ENCODE measurements around the gene SIDT2. TPM values are rescaled to one million over a fixed set of nuclear protein-coding genes. Genes with fewer than 3 reads are reported as not detected.

The SIDT2 gene
- total RNA-seq, 1 experiment from 2014 or later, result 30.6 TPM

- H3K27ac ChIP-seq (ENCODE audit: low read length), result peak overlapping the region; percentile 85
- peak overlapping the region; percentile 88 for H3K4me3 ChIP-seq (ENCODE audit: low read length)
- H3K79me2 ChIP-seq (ENCODE audit: low read length), result peaks cover 41% of the 10 kb centered on the region
- H4K20me1 ChIP-seq (ENCODE audit: insufficient read depth, low read depth, low read length), result no peaks in the 10 kb centered on the region
- H2AFZ ChIP-seq (ENCODE audit: low read length), result no peak overlapping the region
- no peaks in the 10 kb centered on the region for H3K9me3 ChIP-seq (ENCODE audit: low read length)
- no peaks in the 10 kb centered on the region for H3K27me3 ChIP-seq (ENCODE audit: low read length)
- peak overlapping the region; percentile 89 for H3K4me2 ChIP-seq (ENCODE audit: low read depth, low read length, poor library complexity, severe bottlenecking)
- H3K9me2 ChIP-seq (replicated peaks; ENCODE audit: insufficient read depth, low read length), result no peaks in the 10 kb centered on the region
- H3K4me1 ChIP-seq (ENCODE audit: low read length), result peaks cover 33% of the 10 kb centered on the region
- no peaks in the 10 kb centered on the region for H3K36me3 ChIP-seq (ENCODE audit: insufficient read depth, low read length)
- H3K9ac ChIP-seq (ENCODE audit: low read length), result peak overlapping the region; percentile 90
- DNase-seq, result peak; percentile 44
Measured at GRCh38 chr11:117230999-117231841, 52.7 kb downstream of the SIDT2 start.

GRCh38 chr11:117231842-117232091 lies 53.2 kb downstream of the SIDT2 start, which contains the start of gene PCSK7:
TSS of gene PCSK7 (minus strand) at chr11:117232073. CDS start at chr11:117229844, 2,229 bp downstream.
- H4K20me1 ChIP-seq (ENCODE audit: insufficient read depth, low read depth, low read length), result no peaks in the 10 kb centered on the region
- H3K27ac ChIP-seq (ENCODE audit: low read length), result peak within 1 kb of the TSS; percentile 85
- peaks cover 33% of the 10 kb centered on the region for H3K4me1 ChIP-seq (ENCODE audit: low read length)
- H3K36me3 ChIP-seq (ENCODE audit: insufficient read depth, low read length), result no peaks in the 10 kb centered on the region
- no peaks in the 10 kb centered on the region for H3K9me3 ChIP-seq (ENCODE audit: low read length)
- peaks cover 41% of the 10 kb centered on the region for H3K79me2 ChIP-seq (ENCODE audit: low read length)
- no peak for DNase-seq
- H2AFZ ChIP-seq (ENCODE audit: low read length), result peak within 1 kb of the TSS; percentile 94
- peak within 1 kb of the TSS; percentile 88 for H3K4me3 ChIP-seq (ENCODE audit: low read length)
- H3K9me2 ChIP-seq (replicated peaks; ENCODE audit: insufficient read depth, low read length), result no peaks in the 10 kb centered on the region
- H3K27me3 ChIP-seq (ENCODE audit: low read length), result no peaks in the 10 kb centered on the region
- H3K4me2 ChIP-seq (ENCODE audit: low read depth, low read length, poor library complexity, severe bottlenecking), result peak within 1 kb of the TSS; percentile 89
- peak within 1 kb of the TSS; percentile 90 for H3K9ac ChIP-seq (ENCODE audit: low read length)

DNA sequence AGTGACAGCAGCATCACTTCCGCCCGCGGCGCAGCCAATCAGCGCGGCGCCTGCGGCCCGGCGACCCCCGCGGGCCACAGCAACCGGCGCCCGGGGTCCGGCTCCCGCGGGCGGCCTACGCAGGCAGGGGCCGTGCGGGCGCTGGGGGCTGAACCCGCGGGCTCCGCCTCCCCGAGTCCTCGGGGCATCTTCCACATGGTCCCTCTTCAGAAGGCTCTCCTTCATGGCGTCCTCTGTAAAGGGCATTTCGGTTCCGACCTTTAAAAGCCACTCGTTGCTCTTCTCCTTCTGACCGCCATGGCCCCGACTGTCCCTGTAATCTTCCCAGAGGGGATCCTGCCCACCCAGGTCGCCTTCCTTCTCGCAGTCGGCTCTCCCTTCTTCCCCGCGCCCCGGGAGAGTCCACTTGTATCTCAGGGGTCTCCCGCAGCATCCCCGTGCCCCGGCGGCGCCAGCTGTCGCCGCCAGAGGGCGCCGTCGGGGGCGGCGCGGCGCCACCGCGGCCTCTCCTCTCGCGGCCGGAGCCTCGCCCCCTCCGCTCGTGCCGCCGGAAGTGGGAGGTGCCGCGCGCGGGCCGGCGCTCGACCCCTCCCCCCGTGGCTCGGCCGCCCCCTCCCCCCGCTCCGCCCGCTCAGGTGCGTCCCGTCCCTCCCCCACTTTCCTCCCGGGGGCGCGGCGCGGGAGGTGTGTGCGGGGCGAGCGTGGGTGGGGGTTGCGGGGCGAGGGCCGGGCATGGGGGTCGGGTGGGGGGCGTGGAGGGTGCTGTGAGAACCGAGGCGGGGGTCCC lies 53.7 kb downstream of the SIDT2 start, which contains the start of gene RNF214:
TSS of gene RNF214 (plus strand) at position 580 of the 787 bp plus-strand sequence. CDS start 1,602 bp downstream, outside the sequence.
- H3K4me1 ChIP-seq (ENCODE audit: low read length), result peaks cover 33% of the 10 kb centered on the region
- H3K79me2 ChIP-seq (ENCODE audit: low read length), result peaks cover 41% of the 10 kb centered on the region
- no peaks in the 10 kb centered on the region for H3K36me3 ChIP-seq (ENCODE audit: insufficient read depth, low read length)
- H3K9ac ChIP-seq (ENCODE audit: low read length), result peak within 1 kb of the TSS; percentile 90
- peak within 1 kb of the TSS; percentile 88 for H3K4me3 ChIP-seq (ENCODE audit: low read length)
- H3K27me3 ChIP-seq (ENCODE audit: low read length), result no peaks in the 10 kb centered on the region
- H2AFZ ChIP-seq (ENCODE audit: low read length), result peak within 1 kb of the TSS; percentile 94
- no peaks in the 10 kb centered on the region for H4K20me1 ChIP-seq (ENCODE audit: insufficient read depth, low read depth, low read length)
- peak within 1 kb of the TSS; percentile 89 for H3K4me2 ChIP-seq (ENCODE audit: low read depth, low read length, poor library complexity, severe bottlenecking)
- no peaks in the 10 kb centered on the region for H3K9me2 ChIP-seq (replicated peaks; ENCODE audit: insufficient read depth, low read length)
- no peaks in the 10 kb centered on the region for H3K9me3 ChIP-seq (ENCODE audit: low read length)
- peak; percentile 88 for DNase-seq
- H3K27ac ChIP-seq (ENCODE audit: low read length), result peak within 1 kb of the TSS; percentile 85

GRCh38 chr11:117232911-117233409 lies 54.4 kb downstream of the SIDT2 start:
- H3K4me2 ChIP-seq (ENCODE audit: low read depth, low read length, poor library complexity, severe bottlenecking), result peak overlapping the region; percentile 84
- no peak for DNase-seq
- H3K9ac ChIP-seq (ENCODE audit: low read length), result peak overlapping the region; percentile 88
- no peaks in the 10 kb centered on the region for H3K9me3 ChIP-seq (ENCODE audit: low read length)
- H3K36me3 ChIP-seq (ENCODE audit: insufficient read depth, low read length), result no peaks in the 10 kb centered on the region
- H3K9me2 ChIP-seq (replicated peaks; ENCODE audit: insufficient read depth, low read length), result no peaks in the 10 kb centered on the region
- H3K4me1 ChIP-seq (ENCODE audit: low read length), result peaks cover 33% of the 10 kb centered on the region
- no peak overlapping the region for H2AFZ ChIP-seq (ENCODE audit: low read length)
- peaks cover 41% of the 10 kb centered on the region for H3K79me2 ChIP-seq (ENCODE audit: low read length)
- H3K27ac ChIP-seq (ENCODE audit: low read length), result peak overlapping the region; percentile 80
- peak overlapping the region; percentile 88 for H3K4me3 ChIP-seq (ENCODE audit: low read length)
- no peaks in the 10 kb centered on the region for H3K27me3 ChIP-seq (ENCODE audit: low read length)
- no peaks in the 10 kb centered on the region for H4K20me1 ChIP-seq (ENCODE audit: insufficient read depth, low read depth, low read length)

DNA sequence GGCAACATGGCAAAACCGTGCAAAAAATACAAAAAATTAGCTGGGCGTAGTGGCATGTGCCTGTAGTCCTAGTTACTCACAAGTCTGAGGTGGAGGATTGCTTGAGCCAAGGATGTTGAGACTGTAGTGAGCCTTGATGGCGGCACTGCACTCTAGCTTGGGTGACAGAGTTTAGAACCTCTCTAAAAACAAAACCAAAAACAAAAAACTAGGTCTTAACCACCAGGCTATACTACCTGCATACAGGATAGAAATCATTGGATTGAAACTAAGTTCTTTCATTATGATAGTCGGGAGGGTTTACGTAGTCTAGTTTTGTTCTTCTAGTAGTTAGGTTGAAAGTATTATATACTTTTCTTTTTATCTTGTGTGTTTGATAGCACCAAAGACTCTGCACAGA lies 59.7 kb downstream of the SIDT2 start:
- Histone ChIP-seq H3K4me2 (ENCODE audit: low read depth, low read length, poor library complexity, severe bottlenecking) (no peak overlapping the region), H4K20me1 (ENCODE audit: insufficient read depth, low read depth, low read length) (no peaks in the 10 kb centered on the region), H3K4me1 (ENCODE audit: low read length) (peaks cover 15% of the 10 kb centered on the region), H3K9me3 (ENCODE audit: low read length) (no peaks in the 10 kb centered on the region), H3K9ac (ENCODE audit: low read length) (no peak overlapping the region), H3K27ac (ENCODE audit: low read length) (no peak overlapping the region), H3K9me2 (replicated peaks; ENCODE audit: insufficient read depth, low read length) (no peaks in the 10 kb centered on the region), H3K79me2 (ENCODE audit: low read length) (peaks cover 13% of the 10 kb centered on the region), H3K4me3 (ENCODE audit: low read length) (no peak overlapping the region), H3K27me3 (ENCODE audit: low read length) (no peaks in the 10 kb centered on the region), H3K36me3 (ENCODE audit: insufficient read depth, low read length) (no peaks in the 10 kb centered on the region), H2AFZ (ENCODE audit: low read length) (no peak overlapping the region)
- DNase-seq, result no peak

DNA sequence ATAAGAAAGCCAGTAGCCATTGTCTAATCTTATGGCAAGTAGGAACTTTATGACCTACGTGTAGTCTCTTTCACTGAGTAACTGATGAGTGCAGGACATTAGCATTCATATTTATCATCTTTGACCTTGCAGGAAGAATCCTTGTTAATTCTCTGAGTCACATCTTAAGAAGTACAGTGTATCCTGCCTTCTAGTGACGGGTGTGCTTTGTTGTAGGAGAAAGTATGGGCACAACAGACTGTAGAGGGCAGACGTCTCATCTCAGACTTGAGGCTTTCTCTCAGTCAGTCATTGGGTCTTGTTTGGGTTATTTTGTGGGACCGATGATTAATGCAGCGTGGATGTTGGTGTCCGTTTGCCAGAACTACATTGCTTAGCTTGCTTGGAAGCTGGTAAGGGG lies 60.8 kb downstream of the SIDT2 start:
- H3K9me3 ChIP-seq (ENCODE audit: low read length), result no peaks in the 10 kb centered on the region
- H3K79me2 ChIP-seq (ENCODE audit: low read length), result peaks cover 2% of the 10 kb centered on the region; the same call in 1 of the 2 replicates

More for the DNA sequence above, 60.8 kb downstream of the SIDT2 start:
- peaks cover 4% of the 10 kb centered on the region for H3K4me1 ChIP-seq (ENCODE audit: low read length)
- no peaks in the 10 kb centered on the region for H3K9me2 ChIP-seq (replicated peaks; ENCODE audit: insufficient read depth, low read length)
- peak; percentile 39 for DNase-seq
- H2AFZ ChIP-seq (ENCODE audit: low read length), result no peak overlapping the region
- H3K4me3 ChIP-seq (ENCODE audit: low read length), result no peak overlapping the region
- H3K27me3 ChIP-seq (ENCODE audit: low read length), result no peaks in the 10 kb centered on the region
- no peak overlapping the region for H3K9ac ChIP-seq (ENCODE audit: low read length)
- no peak overlapping the region for H3K4me2 ChIP-seq (ENCODE audit: low read depth, low read length, poor library complexity, severe bottlenecking)
- no peak overlapping the region for H3K27ac ChIP-seq (ENCODE audit: low read length)
- H3K36me3 ChIP-seq (ENCODE audit: insufficient read depth, low read length), result no peaks in the 10 kb centered on the region
- H4K20me1 ChIP-seq (ENCODE audit: insufficient read depth, low read depth, low read length), result no peaks in the 10 kb centered on the region

Other genes starting within 250 kb of the SIDT2 start
- gene SIK3, start 80.3 kb upstream of the SIDT2 start, total RNA-seq (2014; rRNA removed; shearing (Covaris generic); ENCODE audit: low replicate concordance), result 4.1 TPM in 2 replicates
- gene PAFAH1B2, start 34.5 kb upstream of the SIDT2 start, total RNA-seq (2014; rRNA removed; shearing (Covaris generic); ENCODE audit: low replicate concordance), result 16.8 and 20.6 TPM in 2 replicates
- gene TAGLN, start 20.6 kb downstream of the SIDT2 start, total RNA-seq (2014; rRNA removed; shearing (Covaris generic); ENCODE audit: low replicate concordance), result 3.3 TPM in 2 replicates
- gene PCSK7, start 53.3 kb downstream of the SIDT2 start, total RNA-seq (2014; rRNA removed; shearing (Covaris generic); ENCODE audit: low replicate concordance), result 14.3 and 33.7 TPM in 2 replicates
- gene RNF214, start 53.9 kb downstream of the SIDT2 start, total RNA-seq (2014; rRNA removed; shearing (Covaris generic); ENCODE audit: low replicate concordance), result 7.0 and 10.1 TPM in 2 replicates
- 2.9 and 4.6 TPM in 2 replicates for gene BACE1-AS, start 112.6 kb downstream of the SIDT2 start, total RNA-seq (2014; rRNA removed; shearing (Covaris generic); ENCODE audit: low replicate concordance)
- gene BACE1, start 137.5 kb downstream of the SIDT2 start, total RNA-seq (2014; rRNA removed; shearing (Covaris generic); ENCODE audit: low replicate concordance), result not detected in 2 replicates
- 13.3 and 24.0 TPM in 2 replicates for gene CEP164, start 149.1 kb downstream of the SIDT2 start, total RNA-seq (2014; rRNA removed; shearing (Covaris generic); ENCODE audit: low replicate concordance)